NCI-H2107 treated with DMSO at 0.1 percent for 48 hours (cell line): ENCODE data around the gene FTSJ1.
A peak's percentile ranks its signal among the peaks of the same experiment; 100 is the strongest.
"Not testable (repeated sequence)": the region's sequence is repeated elsewhere in the genome, so short reads cannot be mapped to it uniquely, and the experiment has no call there.

ENCODE experiments used
- DNase-seq: peaks from one replicate; lab custom pipeline; 2025; ENCODE audit not compliant: unreplicated experiment; lab: John Stamatoyannopoulos, UW

The FTSJ1 gene, protein sequence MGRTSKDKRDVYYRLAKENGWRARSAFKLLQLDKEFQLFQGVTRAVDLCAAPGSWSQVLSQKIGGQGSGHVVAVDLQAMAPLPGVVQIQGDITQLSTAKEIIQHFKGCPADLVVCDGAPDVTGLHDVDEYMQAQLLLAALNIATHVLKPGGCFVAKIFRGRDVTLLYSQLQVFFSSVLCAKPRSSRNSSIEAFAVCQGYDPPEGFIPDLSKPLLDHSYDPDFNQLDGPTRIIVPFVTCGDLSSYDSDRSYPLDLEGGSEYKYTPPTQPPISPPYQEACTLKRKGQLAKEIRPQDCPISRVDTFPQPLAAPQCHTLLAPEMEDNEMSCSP

DNA sequence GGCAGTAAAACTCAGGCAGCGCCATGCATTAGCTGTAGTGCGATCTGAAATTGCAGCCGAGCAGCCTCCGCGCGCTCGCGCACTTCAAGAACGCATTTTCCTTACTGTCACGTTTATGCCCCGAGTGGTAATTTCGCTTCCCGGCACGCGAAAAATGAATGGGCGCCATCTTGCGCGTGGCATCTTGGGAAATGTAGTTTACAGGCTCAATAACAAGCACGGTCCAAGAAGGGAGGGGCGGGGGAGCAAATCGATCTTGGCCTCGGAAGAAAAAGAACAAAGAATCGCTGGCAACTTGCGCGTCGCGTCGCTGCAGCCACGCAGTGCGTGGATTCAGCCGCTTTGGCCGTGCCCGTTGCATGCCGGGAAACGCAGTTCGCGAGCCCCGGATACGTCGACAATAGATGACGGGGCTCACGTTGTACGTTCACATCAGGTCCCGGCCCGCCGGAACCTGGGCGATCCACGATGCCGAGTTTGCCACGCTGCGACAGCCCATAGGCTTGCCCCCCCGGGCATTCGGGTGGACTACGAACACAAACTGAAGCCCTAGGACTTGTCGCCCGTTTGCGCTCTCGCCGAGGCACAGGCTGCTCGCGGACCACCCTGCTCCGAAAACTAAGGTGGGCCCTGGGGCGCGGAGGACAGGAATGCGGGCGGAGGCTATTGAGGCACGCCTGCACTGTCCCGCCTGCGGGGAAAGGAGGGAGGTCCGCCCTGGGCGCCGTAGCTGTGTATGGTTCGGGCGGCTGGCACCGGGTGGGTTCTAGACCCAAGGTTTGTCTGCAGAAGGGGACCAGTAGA is at the start of gene FTSJ1:
FTSJ1 (plus strand) TSS at position 426 of the 804 bp plus-strand sequence. CDS start 1,849 bp downstream, outside the sequence.
- peak; percentile 86 for DNase-seq

DNA sequence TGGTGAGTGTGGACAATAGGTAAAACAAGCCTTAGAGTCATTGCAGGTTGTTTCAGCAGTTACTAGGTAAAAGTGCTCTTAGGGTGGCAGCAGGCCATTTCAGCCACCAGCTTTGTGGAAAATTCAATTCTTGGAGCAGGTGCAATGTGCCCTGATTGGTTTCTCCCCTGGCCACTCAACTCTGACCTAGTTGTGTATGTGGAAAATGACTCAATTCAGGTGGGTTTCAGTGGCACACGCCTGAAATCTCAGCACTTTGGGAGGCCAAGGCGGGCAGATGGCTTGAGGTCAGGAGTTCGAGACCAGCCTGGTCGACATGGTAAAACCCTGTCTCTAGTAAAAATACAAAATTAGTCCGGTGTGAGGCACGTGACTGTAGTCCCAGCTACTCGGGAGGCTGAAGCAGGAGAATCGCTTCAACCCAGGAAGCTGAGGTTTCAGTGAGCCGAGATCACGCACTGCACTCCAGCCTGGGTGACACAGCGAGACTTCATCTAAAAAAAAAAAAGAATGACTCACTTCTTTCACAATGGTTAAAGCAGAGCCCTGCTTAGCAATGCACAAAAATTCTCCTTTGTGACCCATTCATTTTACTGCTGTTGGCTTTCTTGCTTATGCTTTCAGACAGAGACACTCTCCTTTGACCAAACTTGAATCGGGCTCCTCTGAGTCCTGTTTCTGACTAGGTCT is 48.8 kb upstream of the FTSJ1 start:
- DNase-seq = not testable (repeated sequence)

DNA sequence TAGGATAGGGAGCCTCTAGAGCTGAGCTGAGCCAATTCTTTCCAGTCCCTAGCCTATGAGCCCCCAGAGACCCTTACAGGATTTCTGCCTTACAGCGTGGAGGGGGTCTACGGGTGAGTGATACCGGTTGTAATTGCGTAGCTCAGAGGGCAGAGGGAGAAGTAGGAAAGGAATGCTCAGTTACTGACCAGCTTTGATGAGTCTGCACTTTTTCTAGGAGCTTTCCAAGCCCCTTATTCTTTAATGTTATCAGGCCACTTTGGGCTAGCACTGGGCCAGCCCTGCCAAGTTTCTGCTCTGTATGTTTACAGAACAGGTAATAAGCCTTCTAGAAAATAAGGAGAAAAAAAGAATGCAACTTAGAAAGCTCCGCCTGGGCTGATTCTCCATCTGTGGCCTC is 46.4 kb upstream of the FTSJ1 start:
- DNase-seq = not testable (repeated sequence)

DNA sequence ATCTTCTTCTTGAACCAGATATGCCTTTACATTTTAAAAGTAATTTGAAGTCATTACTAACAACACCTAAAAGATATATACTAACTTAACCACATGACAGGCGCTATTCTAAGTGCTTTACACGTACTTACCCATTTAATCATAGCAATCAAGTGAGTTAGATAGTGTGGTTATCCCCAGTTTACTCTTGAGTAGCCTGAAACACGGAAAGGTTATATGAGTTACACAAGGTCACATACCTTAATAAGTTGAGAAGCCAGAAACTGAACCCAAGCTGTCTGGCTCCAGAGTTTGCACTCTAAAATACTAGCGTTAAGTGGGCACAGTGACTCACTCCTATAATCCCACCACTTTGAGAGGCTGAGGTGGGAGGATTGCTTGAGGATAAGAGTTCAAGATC is 45.8 kb upstream of the FTSJ1 start:
- DNase-seq = not testable (repeated sequence)

DNA sequence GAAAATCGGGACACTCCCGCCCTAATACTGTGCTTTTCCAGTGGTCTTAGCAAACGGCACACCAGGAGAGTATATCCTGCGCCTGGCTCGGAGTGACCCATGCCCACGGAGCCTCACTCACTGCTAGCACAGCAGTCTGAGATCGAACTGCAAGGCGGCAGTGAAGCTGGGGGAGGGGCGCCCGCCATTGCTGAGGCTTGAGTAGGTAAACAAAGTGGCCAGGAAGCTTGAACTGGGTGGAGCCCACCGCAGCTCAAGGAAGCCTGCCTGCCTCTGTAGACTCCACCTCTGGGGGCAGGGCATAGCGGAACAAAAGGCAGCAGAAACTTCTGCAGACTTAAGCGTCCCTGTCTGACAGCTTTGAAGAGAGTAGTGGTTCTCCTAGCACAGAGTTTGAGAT is 42.3 kb upstream of the FTSJ1 start:
- not testable (repeated sequence) for DNase-seq

DNA sequence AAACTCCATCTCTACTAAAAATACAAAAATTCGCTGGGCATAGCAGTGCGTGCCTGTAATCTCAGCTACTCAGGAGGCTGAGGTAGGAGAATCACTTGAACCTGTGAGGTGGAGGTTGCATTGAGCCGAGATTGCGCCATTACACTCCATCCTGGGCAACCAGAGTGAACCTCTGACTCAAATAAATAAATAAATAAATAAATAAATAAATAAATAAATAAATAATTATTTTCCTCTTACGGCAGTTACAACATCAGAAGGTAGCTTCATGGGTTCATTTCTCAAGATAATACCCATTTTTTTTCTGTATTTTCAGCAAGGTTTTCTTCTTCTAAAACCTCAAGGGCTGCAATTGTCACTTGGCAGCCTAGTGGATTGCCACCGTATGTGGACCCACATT is 28.8 kb upstream of the FTSJ1 start:
- DNase-seq = not testable (repeated sequence)

DNA sequence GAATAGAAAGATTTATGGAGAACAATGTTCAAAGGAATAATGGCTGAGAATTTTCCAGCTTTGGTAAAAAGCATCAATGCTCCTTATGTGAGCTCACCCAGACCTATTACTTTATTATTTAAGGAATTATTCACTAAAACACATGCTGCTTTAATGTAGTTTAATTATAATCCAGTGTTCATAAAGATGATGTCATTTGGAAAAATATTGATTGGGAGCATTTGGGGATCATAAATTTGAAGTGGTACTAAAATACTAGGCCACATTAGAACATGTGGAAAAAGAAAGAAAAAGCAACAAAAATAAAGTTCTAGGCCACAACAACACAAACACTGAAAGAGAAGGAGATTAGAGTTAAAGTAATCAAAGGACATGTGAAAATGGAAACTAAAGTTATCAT is 25.9 kb upstream of the FTSJ1 start:
- DNase-seq = no peak

DNA sequence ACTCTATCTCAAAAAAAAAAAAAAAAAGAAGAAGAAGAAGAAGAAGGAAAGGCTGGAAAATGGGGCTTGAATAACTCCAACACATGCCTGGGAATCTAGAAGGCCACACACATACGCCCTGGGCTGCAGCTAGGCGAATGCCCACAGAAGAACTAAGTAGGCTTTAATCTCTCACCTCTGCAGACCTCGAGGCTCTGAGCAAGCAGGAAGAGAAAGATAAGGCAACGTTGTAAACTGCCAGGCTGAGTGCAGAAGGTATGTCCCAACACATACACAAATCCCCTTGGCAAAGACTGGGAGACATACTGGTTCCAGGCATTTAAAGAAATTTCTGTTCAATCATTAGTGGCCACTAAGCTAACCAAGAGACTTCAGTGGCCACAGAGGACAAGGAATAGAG is 24.3 kb upstream of the FTSJ1 start:
- DNase-seq = no peak

DNA sequence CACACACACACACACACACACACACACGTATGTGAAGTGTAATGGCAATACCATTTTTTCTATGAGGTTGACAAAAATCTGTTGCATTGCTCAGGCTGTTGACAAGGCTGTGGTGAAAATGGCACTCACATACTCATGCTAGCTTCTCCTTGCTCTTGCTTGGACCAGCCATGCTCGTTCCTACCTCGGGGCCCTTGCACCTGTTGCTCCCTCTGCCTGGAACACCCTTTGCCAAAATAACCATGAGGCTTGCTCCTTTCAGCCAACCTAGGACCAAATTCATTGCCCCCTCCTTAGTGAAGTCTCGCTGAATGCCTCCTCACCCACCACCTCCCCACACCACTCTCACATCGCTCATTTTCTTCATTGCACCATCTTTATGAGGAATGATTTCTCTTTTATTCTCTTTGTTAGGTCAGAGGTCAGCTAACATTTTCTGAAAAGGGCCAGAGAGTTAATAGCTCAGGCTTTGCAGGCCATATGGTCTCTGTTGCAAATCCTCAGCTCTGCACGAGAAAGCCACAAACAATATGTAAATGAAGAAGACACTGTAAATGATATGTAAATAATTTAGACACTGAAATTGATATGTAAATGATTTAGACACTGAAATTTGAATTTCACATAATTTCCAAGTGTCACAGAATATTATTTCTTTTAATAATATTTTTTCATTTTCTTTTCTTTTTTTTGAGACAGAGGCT is 19.2 kb upstream of the FTSJ1 start:
- DNase-seq = no peak

DNA sequence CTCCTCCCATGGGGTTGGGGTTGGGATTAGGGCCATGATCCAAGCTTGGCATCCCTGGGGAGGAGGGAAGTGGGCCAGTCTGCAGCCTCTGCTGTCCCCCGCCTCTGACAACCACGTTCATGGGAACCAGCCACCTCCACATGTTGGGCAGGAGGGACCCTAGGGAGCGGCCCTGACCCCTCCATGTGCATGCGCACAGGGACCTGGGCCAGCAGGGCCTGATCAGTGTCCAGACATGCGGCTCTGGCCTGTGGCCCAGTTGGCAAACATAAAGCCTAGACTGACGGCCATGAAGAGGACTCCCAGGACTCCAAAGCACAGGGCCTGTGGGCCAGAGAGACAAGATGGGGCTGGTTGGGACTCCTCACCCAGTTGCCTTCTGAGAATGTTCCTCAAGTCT is 17.3 kb upstream of the FTSJ1 start:
- no peak for DNase-seq

DNA sequence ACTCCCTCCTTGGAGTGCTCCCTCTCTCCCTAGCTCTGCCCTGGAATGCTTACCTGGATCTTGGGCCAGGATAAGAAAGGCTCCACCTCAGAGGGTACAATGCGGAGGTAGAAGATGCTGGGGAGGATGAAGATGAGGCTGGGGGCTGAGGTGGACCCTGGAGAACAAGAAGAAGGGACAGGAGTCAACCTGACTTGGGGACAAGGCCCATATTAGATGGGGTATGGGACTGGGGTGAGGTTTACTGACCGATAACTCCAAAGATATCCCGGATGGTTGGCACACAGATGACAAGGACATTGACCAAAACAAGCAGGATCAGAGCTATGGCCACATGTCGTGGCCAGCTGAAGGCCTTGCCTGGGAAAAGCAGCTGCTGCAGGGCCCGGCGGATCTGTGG is 16.5 kb upstream of the FTSJ1 start:
- no peak for DNase-seq

DNA sequence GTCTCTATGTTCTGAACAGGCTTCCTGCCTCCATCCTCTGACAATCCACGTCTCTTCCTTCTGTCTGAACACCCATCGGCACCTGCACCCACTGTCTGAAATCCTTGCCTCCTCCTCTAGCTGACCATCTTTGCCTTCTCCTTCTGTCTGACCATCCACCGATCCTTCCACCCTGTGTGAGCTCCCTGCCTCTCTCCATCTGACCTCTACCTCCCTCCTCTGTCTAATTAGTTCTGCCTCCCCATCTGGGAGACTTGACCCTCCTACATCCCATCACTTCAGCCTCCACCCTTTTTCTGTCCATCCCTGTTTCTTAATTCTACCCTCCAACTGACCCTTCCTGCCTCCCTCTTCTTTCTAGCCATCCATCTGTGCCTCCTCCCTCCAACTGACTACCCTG is 16.0 kb upstream of the FTSJ1 start:
- no peak for DNase-seq

DNA sequence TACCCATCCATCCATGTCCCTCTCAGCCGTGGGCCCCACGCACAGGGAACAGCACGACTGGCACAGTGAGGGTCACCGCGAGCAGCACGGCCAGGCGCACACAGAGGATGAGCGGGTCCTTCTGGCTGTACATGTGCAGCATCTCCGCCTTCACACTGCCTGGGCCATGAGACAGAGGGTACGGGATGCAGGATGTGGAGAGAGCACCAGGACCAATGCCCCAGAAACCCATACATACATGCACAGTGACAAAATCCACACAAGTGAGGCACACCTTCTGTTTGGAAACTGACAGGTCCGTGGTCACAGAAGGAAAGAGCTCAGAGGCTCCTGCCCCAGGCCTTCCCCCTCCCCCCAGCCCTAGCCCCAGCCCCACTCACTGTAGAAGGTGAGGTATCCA is 15.4 kb upstream of the FTSJ1 start:
- DNase-seq = no peak

DNA sequence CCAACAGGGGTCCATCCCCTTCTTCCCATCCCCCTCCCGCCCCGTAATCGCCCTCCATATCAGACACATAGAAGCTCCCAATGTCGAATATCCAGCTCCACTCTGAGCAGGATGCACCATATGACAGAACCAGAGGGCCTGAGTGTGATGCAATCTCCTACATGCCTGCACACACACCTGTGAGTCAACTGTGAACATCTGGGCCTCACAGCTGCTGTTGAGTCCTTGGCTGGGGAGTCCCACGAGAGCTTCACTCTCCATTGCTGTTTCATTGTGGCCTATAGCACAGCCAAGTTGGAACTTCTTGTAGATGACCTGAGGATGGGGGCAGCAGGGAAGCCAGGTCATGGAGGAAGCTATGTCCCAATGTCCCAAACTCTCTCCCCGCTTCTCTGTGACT is 14.2 kb upstream of the FTSJ1 start:
- DNase-seq = no peak

DNA sequence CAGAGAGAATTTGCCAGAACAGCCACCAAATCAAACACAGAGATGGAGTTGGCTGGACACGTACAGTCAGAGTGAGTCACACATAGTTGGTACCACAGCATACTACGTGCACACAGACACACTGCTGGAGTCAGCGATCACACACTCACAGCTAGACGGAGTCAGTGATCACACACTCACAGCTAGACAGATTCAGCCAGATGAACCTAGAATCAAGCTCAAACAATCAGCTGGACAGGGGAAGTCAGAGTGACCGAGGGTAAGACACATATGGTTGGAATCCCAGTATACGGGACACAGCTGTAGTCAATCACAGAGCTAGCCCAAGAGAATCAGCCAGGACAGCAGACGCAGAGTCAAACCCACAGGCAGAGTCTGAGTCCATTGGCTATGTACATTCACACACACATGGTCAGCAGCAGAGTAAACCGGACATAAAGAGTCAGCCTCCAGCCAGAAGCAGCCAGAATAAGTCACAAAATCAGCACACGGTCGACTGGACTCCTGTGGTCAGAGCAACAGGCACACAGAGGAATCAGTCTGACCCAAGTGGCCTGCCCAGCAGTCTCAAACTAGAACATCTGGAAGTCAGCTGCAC is 10.6 kb upstream of the FTSJ1 start:
- DNase-seq = no peak

DNA sequence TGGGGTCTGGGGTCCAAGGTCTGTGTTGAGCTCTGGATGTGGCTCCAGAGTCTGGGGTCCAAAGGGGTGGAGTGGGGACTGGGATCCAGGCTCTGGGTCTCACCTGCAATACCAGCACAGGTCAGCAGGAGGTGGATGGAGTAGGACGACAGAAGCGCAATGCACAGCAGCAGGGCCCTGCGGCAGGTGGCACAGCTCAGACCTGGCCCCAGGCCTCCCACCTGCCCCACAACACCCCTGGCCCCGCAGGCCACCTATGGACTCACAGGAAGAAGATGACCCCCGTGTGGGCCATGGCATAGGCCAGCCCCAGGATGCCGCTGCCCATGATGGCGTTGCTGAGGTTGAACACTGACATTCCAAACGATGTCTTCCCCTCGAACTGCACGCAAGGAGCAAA is 9.3 kb upstream of the FTSJ1 start:
- DNase-seq = no peak

DNA sequence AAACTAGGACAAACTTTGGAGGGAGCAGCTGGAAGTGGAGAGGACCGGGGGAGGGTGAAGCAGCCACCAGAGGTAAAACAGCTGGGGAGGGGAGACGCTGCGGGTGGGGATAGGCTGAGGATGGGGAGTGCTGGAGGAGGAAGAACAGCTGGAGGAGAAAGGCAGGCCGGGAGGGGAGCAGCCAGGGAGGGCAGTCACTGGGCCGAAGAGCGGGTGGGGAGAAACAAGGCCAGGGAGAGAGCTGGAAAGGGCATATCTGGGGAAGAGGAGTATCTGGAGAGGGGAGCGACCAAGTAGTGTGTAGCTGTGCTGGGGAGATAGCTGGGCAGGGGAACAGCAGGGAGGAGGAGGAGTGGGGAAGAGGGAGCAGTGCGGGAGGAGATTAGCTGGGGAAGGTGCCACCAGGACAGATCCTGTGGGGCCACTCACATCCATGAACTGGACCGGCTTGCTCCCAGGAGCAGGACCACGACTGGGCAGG is 8.7 kb upstream of the FTSJ1 start:
- no peak for DNase-seq

DNA sequence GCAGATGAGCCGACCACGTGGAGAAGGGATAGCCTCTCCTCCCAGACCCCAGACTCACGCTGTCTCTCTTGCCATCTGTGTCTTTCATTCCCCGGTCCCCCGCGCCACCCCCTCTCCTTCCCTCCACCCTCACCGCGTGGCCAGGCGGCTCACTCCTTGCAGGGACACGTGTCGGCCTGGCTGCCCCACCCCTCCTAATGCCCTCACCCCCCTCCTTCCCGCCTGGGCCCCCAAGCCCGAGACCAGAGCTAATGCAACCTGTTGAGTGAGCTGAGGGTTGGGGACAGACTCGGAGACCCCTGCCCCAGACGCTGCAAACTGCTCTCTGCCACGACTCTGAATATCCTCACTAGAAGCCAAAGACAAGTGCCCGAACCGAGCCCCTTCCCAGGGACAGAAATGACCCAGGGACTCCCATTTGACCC is 7.7 kb upstream of the FTSJ1 start:
- DNase-seq = no peak

DNA sequence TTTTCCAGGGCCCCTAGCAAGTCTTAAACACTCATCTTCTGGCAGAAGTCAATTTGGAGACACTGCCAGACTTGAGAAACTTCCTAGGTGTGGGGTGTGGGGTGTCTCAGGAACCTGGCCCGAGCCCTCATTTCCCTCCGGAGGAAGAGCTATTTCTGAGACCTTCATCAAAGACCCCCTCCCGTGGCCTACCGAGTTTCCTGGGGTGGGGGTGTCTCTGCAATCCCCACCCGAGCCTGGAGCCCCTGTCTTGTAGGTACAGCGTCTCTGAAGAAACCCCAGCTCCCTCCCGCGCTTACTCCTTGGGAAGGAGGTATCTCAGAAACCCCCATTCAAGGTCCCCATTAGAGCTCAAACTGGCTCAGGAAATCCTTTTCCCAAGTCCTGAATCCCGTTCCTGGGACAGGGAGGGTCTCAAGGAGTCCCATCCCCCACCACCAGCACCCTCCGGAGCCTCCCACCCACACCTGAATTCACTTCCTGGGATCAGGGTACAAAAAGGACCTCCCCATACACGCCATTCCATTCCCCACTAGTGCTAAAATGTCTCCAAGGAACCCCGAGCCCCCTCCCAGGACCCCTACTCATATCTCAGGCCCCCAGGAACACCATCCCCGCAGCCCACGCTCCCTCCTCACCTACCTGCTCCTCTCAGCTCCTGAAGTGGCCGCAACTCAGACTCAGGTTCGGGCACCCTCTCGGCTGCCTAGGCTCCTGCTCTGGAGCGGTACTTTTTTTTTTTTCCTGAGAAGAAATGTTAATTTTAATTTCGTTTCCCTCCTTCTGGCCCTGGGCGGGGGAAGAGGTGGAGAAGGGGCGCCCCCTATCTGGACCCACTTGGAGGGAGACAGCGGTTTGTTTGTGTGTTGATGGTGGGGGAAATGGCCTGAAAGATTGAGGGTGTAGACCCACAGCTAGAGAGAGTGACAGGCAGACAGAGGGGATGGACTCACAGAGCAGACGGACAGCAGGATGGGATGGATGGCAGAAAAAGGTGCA is 7.0 kb upstream of the FTSJ1 start:
- no peak for DNase-seq
